HG03108 (cell line): ENCODE results near the gene PLIN3.
"Not testable (repeated sequence)": the region's sequence is repeated elsewhere in the genome, so short reads cannot be mapped to it uniquely, and the experiment has no call there.

Experiments used
- ATAC-seq: cut with Tn5 transposase; IDR thresholded peaks from one replicate; pipeline ENCODE4 v1.9.1; 2021; ENCODE audit warnings: moderate library complexity; ENCODE audit not compliant: unreplicated experiment

Gene PLIN3

GRCh38 chr19:4814625-4815425 lies 52.6 kb downstream of the PLIN3 start:
- no peak for ATAC-seq

- no peak for ATAC-seq
These were observed 55.9 kb downstream of the PLIN3 start for GRCh38 chr19:4811328-4812131.

GRCh38 chr19:4807188-4807587 lies 60.3 kb downstream of the PLIN3 start:
- no peak for ATAC-seq

GRCh38 chr19:4806384-4806783 lies 61.1 kb downstream of the PLIN3 start:
- ATAC-seq: no peak

GRCh38 chr19:4805140-4805539 lies 62.3 kb downstream of the PLIN3 start:
- ATAC-seq: not testable (repeated sequence)

- no peak for ATAC-seq
These were observed 63.5 kb downstream of the PLIN3 start for GRCh38 chr19:4803736-4804695.

GRCh38 chr19:4802711-4803110 lies 64.8 kb downstream of the PLIN3 start:
- ATAC-seq: no peak

- ATAC-seq: no peak
These were observed 66.3 kb downstream of the PLIN3 start for GRCh38 chr19:4801085-4801619.

GRCh38 chr19:4800591-4801081 lies 66.8 kb downstream of the PLIN3 start:
- ATAC-seq: no peak

GRCh38 chr19:4795400-4795799 lies 72.1 kb downstream of the PLIN3 start:
- no peak for ATAC-seq

- ATAC-seq: no peak
These were observed 72.5 kb downstream of the PLIN3 start for GRCh38 chr19:4794971-4795370.

- not testable (repeated sequence) for ATAC-seq
These were observed 74.2 kb downstream of the PLIN3 start for GRCh38 chr19:4793278-4793677.

- ATAC-seq: not testable (repeated sequence)
These were observed 74.6 kb downstream of the PLIN3 start for GRCh38 chr19:4792866-4793195.

- not testable (repeated sequence) for ATAC-seq
These were observed 75.2 kb downstream of the PLIN3 start for GRCh38 chr19:4792019-4792865.

- ATAC-seq: peak; percentile 93
These were observed 76.1 kb downstream of the PLIN3 start, which contains the start of gene FEM1A for GRCh38 chr19:4791183-4792018. Gene FEM1A (plus strand): TSS chr19:4791734. CDS start chr19:4791855, 121 bp downstream.
